ENCODE measurements around the gene BICC1.

Gene BICC1

GRCh38 chr10:58755340-58755610 lies 242.6 kb downstream of the BICC1 start:
- no peak for DNase-seq

GRCh38 chr10:58755677-58756076 lies 243.0 kb downstream of the BICC1 start:
- DNase-seq, result no peak

DNA sequence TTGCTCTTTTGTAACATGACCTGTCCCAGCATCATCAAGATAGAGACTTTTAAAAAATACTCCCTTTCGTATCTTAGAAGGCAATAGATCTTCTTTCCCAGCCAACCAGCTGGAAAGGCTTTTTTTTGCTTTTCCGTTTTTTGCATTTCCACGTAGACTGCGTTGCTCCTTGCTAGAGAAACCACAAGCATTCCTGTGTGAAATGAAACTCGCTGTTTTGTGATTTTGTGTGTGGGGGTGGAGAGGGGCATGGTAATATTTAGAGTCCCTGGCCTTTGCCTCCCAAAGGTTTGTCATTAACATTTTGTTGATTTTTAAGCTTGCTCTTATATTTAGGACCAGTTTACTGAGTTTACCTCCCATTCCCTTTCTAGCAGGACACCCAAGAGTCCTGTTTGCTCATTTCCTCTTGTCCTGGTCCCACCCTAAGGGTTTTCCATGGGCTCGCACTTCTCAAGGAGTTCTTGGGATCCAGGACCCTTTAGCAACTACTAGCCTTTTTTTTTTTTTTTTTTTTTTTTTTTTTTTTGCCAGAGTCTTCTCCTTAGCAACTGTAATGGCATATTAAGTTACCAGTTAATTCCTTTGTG lies 243.6 kb downstream of the BICC1 start:
- no peak for DNase-seq

DNA sequence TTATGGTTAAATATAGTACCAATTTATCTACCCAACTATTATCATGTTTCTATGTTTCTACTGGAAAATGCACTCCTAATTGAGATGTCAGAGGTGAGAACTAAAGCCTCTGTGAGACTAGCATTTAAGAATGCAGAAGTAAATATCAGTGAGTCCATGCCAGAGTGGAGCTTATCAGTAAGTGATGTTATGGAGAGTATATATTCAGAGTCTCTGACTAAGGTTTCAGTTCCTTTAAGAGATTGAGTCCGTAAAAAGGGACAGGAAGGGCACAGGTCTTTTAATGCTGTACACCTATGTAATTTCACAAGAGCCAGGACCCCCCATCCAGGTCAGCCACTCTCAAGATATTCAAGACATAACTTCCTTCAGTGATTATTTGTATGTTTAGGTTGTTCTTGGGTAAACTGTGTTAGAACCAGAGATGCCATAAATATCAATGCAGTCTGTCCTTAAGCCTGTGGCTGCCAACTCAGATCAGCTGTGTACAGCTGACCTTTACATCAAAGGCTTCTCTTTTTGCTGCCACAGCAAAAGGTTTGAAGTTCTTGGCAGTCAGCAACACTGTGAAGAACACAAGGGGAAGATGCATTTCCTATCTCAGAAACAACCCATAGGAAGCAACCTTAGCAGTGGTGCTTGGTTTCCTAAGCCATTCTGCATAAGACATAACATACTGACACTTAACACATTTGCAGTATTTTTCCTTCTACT lies 244.8 kb downstream of the BICC1 start:
- no peak for DNase-seq

DNA sequence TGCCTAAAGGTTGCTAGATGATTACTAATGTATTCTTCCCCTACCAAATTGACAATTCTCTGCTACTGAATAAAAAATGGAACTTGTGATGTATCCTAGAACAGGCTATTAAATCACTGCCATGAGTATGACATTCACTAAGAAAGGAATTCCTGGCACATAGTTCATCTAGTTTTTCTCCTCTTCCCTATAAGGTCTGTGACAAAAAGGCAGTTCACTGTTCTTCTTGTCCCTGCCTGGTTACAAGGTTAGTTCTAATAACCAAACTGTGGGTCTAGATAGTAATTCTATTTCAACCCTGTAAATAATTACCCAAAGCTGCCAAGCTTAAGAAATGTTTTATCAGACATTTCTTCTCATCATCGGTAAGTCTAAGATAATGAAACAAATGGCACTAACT lies 245.6 kb downstream of the BICC1 start:
- DNase-seq, result no peak

DNA sequence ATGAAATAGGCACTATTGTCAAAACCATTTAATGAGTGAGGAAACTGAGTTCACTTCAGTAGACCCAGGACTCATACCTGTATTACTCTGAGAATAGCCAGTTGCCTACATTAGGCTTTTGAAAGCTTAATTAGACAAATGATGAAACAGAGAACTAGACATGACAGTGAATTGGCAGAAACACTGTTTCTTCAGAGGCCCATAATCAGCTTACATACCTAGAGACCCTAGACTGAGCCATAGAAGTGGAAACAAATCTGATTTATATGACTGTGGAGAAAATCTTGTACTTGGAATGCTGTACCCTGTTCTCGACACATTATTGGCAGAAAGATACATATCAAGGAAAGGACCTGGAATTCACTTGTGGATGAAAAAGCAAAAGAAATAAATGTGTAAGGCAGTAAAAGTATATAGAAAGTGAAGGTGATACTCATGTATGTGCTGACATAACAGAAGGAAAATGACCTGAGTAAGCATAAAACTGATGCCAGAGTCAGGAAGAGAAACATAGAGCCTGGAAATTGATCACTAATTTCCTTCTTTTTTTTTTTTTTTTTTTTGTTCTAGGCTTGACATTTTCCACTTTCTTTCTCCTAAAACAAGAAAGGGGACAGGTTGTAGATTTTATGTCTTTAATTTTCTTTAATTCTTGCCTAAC lies 251.5 kb downstream of the BICC1 start:
- no peak for DNase-seq

- DNase-seq, result no peak
Observed at GRCh38 chr10:58765910-58766309, 253.2 kb downstream of the BICC1 start.

DNA sequence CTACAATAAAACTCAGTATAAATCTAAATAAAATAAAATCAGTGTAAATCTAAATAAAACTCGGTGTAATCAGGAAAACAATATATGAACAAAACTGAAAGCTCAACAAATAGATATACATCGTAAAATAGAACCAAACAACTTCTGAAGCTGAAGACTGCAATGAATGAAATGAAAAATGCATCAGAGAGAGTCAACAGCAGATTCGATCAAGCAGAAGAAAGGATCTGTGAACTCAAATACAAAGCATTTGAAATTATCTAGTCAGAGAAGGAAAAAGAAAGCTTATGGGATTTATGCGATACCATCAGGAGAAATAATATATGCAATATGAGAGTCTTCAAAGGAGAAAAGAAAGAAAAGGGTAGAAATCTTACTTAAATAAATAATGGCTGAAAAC lies 255.0 kb downstream of the BICC1 start:
- DNase-seq, result no peak

DNA sequence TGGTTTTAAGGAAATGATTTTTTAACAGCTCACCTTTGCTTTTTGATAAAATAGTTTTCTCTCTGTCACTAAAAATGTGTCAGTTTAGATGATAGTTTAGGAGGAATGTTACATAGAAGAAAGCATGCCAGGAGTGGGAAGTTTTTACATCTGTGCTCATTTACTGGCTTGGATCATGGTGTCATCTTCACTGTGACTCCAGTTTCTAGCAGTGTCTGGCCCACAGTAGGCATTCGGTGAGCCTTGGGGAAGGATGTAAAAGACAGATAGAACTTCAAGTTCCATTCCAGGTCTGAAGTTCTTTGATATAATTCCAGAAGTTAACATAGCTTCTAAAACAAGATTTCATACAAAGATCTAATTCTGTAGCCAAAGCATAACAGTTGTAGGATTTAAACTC lies 259.2 kb downstream of the BICC1 start:
- DNase-seq, result no peak

GRCh38 chr10:58772758-58773157 lies 260.1 kb downstream of the BICC1 start:
- DNase-seq, result no peak

- DNase-seq, result no peak
Observed at GRCh38 chr10:58773341-58773740, 260.7 kb downstream of the BICC1 start.

DNA sequence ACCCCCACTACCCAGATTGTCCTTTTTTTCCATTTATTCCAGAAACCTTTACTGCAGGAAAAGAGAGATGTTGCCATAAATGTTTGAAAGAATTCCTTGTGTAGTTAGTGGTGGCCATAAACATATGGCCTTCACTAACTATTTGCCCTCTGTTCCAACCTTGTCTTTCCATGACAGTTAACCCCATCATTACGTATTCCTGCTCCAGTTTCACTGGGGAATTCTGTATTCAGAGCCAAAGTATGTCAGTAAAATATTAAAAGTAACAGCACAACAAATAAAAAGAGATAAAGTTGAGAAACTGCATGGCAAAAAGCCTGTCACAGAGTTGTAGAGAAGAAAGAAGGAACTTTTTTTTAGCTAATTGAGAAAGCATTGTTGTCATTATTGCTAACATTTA lies 261.3 kb downstream of the BICC1 start:
- no peak for DNase-seq

DNA sequence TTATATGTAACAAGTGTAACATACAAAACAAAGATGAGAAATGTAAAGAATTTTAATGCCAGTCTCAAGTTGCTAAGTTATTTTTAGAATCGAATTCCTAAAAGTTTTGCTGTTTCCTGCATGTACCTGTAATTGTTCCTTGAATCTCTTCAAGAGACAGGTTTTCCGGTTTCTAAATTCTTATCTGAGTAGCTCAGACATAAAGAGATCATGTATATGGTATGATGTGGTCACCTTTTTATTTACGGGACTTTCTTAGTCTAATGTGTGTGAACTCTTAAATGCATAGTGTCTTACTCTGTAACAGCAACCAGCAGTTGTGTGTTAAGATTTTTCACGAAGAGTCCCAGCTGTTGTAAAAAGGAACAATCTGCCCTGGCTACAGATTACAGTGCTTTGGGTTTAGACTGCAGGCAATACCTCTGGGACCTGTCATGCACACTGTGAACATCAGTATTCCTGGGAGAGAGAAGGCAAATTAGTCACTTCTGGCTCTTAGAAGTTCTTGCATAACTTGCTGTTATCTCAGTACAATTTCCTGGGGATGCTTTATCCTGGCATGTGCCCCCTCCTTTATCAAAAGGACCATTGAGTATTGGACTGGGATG lies 263.4 kb downstream of the BICC1 start:
- DNase-seq, result no peak

DNA sequence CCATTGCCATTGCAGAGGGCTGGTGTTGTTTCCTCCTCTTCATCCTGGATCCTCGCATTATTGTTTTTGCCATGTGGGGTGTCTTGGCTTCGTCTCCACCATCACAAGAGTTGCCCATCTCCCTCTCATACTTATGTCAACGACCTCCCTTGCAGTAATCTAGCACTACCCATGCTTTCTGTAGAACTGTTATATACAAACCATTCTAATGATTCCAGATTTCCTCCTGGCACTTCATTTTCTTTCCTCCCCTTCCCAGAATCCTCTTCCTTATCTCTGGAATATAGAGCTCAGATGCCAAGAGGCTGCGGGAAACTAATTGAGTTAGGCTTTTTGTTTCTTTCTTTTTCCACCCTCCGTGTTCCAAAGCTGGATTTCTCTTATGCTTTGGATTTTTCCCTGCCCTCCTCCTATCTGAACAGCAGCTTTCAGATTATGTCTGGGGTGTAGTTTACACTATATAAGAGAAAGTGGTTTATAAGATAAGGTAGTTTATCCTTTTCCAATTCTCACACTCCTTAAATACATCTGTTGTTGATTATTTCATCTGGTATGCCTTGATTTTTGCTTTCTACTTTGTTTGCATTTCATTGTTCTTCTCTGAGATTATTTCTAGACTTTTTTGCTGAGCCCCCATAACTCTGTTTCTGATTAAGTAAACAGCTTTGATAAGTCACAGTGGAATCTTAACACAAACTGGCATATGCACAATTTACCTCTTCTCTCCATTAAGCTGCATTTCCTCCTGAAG lies 264.1 kb downstream of the BICC1 start:
- DNase-seq, result no peak

GRCh38 chr10:58778966-58779365 lies 266.3 kb downstream of the BICC1 start:
- DNase-seq, result no peak

DNA sequence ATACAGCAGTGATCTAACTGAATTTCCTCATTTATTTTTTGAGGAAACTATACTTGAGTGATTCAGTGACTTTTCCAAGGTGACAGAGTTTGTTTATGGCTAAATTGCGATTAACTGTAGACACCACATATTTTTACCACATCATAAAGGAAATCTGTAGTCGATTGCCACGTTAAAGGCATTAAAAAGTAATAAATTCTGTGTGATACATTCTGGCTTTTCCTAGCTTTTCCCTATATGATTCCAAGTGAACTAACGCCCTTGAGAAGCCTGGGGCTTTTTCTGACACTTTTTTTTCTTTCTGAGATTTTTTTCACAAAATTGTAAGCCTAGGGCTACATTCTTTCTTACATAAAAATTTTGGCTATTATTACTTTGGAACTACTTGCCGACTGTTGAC lies 266.9 kb downstream of the BICC1 start:
- DNase-seq, result no peak

DNA sequence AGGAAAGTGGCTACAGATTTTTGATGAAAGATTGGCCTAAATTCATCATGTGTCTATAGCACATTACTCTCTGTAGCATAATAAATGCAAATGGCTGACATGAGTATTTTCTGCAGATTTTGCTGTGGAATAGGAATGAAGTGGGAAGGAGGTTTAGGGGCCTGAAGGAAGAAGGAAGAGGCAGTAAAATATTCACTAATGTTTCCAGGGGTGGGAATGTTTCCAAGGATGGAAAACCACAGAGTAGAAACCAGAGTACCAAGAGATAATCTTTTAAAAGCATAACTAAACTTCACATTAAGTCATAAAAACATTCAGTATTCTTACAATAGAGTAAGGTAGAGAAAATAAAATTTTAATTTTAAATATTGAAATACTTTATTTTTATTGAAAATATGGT lies 267.8 kb downstream of the BICC1 start:
- DNase-seq, result no peak

DNA sequence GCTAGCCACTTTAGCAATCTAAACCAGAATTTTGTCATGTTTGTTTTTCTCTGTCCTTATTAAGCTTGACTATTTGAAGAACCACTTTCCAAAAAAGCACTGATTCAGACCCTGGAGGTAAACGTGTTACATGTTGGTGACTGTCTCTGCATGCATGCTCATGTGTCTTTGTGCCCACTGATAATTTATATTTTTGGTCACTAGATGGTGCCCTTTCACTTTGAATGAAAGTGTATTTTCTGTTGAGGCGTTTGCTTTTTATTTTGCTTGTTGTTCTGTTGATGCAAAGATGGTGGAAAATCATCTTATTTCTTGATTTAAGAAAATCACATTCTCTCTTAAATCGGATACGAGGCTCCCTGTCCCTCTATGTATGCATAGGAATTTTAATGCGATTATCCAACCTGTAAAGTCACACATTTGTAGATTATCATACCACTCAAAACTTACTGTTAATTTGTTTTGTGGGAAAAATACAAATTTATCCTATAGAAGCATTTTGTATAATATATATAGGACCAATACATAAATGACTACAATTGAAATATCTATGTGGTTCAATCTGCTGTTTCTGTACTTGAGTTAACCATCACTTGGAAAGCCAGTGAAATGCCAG lies 269.3 kb downstream of the BICC1 start:
- DNase-seq, result peak; percentile 47

- DNase-seq, result no peak
Observed at GRCh38 chr10:58782876-58783851, 270.5 kb downstream of the BICC1 start.

- DNase-seq, result no peak
Observed at GRCh38 chr10:58784361-58784760, 271.7 kb downstream of the BICC1 start.

- DNase-seq, result no peak
Observed at GRCh38 chr10:58785354-58785753, 272.7 kb downstream of the BICC1 start.

GRCh38 chr10:58791137-58791536 lies 278.5 kb downstream of the BICC1 start:
- DNase-seq, result no peak

Measured in hematopoietic multipotent progenitor cell treated with erythropoietin and hydrocortisone succinate and interleukin-3 and kit ligand, for 8 days (in vitro differentiated cells).